ENCODE measurements around the gene CDK2.
"Not testable (repeated sequence)": the region's sequence is repeated elsewhere in the genome, so short reads cannot be mapped to it uniquely, and the experiment has no call there.

CDK2 gene

GRCh38 chr12:55966408-55967281, at the start of gene CDK2:
Gene CDK2 (plus strand): TSS chr12:55966830. CDS start chr12:55967009, 179 bp downstream.
- peak; percentile 87 for DNase-seq

DNA sequence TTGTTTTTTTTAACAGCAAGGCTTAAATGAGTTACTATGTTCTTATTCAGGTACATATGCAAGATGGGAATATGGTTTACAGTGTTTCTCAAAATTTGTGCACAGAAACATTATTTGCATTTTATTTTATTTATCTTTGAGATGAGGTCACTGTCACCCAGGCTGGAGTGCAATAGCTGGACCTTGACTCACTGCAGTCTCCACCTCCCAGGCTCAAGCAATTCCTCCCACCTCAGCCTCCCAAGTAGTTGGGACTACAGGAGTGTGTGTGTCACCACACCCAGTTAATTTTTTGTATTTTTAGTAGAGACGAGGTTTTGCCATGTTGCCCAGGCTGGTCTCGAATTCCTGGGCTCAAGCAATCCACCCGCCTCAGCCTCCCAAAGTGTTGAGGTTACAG, 47.6 kb upstream of the CDK2 start:
- not testable (repeated sequence) for DNase-seq

DNA sequence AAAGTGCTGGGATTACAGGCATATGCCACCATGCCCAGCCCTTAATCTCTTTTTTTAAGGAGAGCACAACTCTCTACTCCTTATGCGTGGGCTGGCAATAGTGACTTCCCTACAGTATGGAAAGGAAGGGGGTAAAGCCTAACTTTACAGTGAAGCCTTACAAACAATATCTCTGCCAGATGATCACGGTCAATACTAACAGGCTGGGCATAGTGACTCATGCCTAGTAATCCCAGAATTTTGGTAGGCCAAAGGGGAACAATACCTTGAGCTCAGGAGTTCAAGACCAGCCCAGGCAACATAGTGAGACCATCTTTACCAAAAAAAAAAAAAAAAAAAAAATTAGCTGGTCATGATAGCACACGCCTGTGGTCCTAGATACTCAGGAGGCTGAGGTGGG, 44.5 kb upstream of the CDK2 start:
- no peak for DNase-seq

- DNase-seq, result not testable (repeated sequence)
These were observed 43.0 kb upstream of the CDK2 start for GRCh38 chr12:55923648-55924047.

- DNase-seq, result no peak
These were observed 41.3 kb upstream of the CDK2 start for GRCh38 chr12:55925371-55925770.

DNA sequence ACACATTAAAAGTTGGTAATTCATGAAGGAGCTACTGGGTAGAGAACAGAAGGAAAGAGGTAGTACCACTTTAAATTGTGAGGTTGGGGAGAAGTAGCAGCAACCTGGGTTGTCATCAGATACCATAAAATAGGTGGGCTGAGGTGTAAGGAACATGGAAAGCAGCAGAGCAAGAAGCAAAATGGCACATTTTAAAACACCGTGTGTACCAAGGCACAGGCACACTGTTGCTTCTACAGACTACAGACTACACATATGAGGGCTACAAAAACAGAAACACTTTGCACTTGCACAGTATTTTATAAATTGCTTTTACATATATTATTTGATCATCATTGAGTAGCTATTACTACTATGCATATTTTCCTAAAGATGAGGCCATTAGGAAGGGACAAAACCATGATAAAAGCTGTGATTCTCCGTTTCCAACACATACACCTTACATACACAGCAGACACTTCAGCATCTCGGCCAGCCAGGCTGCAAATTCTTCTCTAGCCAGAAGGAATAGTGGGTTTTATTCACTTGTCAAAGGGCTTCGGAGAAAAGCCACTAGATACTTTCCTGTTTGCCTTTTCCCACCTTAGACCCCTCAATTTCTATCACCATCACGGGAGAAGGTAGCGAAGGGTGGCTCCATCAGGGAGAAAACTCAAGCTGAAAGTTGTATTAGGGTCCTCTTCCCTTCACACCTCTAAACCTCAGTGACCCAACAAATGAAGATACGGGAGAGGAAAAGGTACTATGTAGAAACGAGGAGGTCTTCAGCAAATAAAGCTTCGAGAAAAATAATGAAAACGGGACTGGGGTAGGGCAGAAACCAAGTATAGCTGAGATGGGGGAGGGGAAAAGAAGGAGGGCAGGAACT, 40.5 kb upstream of the CDK2 start:
- DNase-seq, result no peak

DNA sequence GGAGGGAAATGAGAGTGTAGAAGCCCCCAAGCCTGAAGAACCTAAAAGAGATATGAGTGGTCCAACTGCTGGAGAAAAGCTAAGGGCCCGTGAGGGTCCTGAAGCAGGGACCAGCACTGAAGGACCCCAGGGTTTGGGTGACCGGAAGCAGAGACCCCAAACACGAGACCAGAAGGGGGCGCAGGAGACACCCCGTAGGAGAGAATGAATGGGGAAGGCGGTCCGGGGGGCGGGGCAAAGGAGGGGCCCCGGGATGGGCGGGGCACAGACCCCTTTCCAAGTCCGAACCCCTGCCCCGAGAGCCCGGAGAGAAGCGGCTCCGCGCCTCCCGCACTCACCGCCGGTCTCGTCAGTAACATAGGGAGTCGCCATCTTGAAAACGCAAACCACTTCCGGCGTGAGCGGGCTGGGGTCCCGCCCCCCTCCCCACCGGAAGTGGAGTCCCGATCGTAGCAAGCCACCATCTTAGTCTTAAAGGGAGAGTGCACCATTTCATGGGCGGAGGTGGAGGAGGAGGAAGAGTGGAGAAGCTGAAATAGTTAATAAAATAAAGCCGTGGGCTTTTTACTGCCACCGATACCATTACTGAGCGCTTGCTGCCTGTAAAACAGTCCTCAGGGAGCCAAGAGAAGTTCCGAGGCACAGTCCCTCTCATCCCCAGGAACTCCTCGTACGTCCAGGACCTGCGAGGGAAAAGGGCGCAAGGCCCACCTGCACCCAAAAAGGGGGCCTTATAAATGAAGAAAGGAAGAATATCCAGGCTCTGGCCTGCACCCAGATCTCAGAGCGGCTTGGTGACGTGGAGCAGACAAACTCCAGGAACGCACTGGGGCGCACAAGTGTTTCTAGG, 39.7 kb upstream of the CDK2 start:
- DNase-seq, result peak; percentile 89

GRCh38 chr12:55927588-55928502, 38.8 kb upstream of the CDK2 start, which contains the start of gene PYM1:
Gene PYM1 (minus strand): TSS chr12:55927894. CDS start chr12:55927761, 133 bp downstream.
- DNase-seq, result peak; percentile 55

- peak; percentile 80 for DNase-seq
These were observed 37.3 kb upstream of the CDK2 start for GRCh38 chr12:55929306-55929791.

GRCh38 chr12:55930771-55931316, 35.8 kb upstream of the CDK2 start, which contains the start of gene DGKA:
Gene DGKA (plus strand): TSS chr12:55931162. CDS start chr12:55936504, 5,342 bp downstream.
- DNase-seq, result peak; percentile 80

DNA sequence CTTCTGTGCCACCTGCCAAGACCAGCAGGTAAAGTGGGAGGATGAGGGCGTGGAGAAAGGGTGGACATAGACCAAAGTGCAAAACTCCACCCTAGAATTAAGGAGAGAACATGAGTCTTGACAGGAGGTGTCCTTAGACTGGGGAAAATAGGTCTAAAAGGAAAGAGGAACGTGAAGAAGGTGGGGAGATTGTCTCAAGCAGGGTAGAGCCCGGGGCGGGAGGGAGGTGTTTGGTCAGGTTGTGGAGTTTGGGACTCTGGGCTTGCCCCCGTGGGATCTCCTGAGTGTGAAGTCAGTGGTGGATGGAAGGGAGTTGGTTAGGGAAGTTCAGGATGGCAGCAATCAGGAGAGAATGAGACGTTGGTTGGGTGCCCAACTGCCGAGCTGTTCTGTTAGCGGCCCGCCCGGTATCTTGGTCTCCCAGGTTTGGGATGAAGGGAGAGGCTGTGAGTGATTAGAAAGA, 35.3 kb upstream of the CDK2 start:
- DNase-seq, result no peak

- peak; percentile 8 for DNase-seq
These were observed 34.7 kb upstream of the CDK2 start for GRCh38 chr12:55931780-55932550.

DNA sequence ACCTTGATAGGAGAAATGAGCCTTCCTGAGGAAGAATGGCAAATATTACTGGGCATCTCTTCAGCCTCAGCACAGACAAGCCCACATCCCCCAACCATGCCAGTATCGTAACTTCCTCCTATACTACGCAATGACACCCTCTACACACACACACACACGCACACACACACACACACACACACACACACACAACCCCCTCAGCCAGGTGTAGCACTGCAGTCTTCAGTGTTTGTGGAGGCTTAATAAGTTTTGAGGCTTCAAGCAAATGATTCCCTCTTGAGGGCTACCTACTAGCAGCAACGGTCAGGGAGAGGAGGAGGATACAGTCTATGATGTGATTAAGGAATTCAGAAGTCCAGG, 34.1 kb upstream of the CDK2 start:
- DNase-seq, result peak; percentile 34

DNA sequence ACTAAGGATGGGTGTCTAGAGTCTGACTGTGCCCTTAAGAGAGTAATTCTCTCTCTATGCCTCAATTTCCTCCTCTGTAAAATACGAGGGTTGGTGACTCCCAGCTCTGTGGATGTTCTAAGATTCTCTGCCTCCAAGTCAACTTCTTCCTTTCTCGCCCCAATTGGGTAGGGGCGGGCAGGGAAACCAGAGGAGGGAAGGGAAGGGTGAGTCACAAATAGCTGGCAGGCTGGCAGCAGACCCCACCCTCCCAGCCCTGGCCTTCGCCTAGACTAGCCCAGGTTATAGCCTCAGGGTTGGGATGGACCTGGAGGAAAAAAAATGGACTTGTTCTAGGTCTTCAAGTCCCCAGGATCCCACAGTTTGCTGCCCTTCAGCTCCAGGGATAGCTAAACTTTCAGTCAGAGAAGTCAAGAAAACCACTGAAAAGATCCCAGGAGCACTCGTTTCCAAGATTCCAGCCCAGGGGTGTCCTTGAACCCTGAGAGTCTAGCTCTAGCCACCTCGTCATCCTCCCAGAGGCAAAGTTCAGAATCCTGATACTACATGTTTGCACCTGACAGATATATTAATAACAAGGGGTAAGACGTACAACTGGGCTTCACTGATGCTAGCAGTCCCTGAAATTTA, 33.3 kb upstream of the CDK2 start:
- DNase-seq, result peak; percentile 5

DNA sequence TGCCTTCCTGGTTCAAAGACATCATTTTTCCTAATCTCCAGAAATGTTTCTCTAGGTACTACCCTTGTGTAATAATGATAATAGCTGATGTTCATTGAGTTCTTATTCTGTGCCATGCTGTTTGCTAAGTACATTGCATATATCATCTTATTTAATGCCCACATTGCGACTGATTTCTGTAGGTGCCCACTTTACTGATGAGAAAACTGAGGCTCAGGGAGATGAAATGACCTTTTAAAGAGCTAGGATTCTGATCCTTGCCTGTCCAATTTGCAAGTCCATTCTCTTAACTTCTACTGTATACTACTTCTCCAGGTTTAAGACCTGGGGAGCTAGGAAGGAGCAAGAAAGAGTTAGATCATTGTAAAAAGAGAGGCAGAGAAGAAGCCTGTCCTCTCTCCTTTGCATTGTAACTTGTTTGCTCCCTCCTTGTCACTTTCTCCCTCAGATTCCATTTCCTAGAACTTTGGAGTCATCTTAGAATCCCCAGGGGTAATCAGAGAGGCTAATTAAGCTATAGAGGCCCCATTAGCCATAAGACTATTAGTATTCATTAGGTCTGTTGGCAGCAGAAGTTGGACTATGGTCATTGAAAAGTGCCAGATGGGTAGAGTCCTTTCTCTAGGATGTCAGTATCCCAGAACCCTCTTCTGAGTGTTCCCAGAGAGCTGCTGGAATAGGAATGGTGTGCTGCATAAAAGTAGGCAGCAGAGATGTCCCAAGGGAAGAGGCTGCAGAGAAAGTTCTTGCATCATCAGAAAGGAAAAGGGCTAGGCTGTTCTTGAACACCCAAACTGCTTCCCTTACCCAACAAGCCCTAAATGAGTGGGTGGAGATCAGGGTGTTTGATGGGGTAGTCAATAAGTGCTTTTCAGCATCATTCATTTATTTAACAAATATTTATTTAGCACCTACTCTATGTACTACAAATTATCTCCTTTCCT, 32.6 kb upstream of the CDK2 start:
- no peak for DNase-seq

GRCh38 chr12:55934773-55935172, 31.9 kb upstream of the CDK2 start:
- no peak for DNase-seq

DNA sequence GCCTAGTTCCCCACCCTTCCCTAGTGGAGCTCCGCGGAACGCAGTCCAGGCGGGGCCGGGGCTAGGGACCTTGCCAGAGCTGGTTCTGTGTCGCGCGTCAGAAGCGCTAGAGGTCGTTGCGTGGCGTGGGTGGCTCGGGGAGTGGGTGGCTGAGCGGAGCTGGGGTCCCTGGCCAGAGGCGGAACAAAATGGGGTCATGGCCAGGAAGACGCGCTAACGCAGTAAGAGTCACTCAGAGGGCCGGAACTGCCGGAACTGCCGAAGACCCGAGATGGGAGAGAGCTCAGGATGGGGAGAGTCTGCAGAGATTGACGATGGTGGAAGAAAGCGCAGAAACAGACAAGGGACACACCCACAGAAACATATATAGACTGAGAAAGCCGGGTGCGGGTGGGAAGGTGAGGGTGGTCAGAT, 30.9 kb upstream of the CDK2 start:
- peak; percentile 60 for DNase-seq

DNA sequence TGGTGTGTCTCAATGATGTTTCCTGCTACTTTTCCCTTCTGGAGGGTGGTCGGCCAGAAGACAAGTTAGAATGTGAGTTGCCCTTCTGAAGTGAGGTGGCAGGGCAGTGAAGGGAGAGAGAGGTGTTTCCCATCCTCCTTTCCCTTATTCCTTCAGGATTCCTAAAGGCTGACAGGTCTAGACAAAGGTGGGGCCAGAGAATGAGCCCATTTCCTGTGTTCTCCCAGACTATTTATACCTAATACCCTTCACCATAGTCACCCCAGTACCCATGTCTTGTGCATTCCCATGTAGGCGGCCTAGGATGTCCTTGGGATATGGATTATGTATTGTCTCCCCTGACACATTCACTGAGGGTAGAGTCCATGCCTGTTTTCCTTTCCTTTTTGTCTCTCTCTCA, 28.6 kb upstream of the CDK2 start:
- DNase-seq, result no peak
